Mesangial cell (primary cell): Measurements from ENCODE around the gene EIF4B. TPM values are rescaled to one million over a fixed set of nuclear protein-coding genes. Genes with fewer than 3 reads are reported as not detected.

Source experiments
- total RNA-seq: library from RNA; depleted of rRNA; stranded (reverse); fragments of >200 nt; gene quantifications from 2 replicates; pipeline ENCODE4 v1.2.3, GENCODE V29; 2015

EIF4B gene
- total RNA-seq = 286 and 397 TPM in 2 replicates

GRCh38 chr12:53005986-53006809, at the start of gene EIF4B:
Gene EIF4B, plus strand, starts transcription at chr12:53006456. Its CDS starts 28 bp downstream, at chr12:53006484.

GRCh38 chr12:53049571-53050318, 43.5 kb downstream of the EIF4B start, which contains the start of gene TNS2:
Gene TNS2, plus strand, starts transcription at chr12:53050065. Its CDS starts 121 bp downstream, at chr12:53050186.

GRCh38 chr12:53079226-53080117, 73.2 kb downstream of the EIF4B start, which contains the start of gene SPRYD3:
Gene SPRYD3, minus strand, starts transcription at chr12:53079390. Its CDS starts 57 bp downstream, at chr12:53079333.

Other genes with a start within 250 kb of the EIF4B start
- not detected in 2 replicates for gene KRT76, start 229.1 kb upstream of the EIF4B start, total RNA-seq
- not detected in 2 replicates for gene KRT3, start 210.3 kb upstream of the EIF4B start, total RNA-seq
- gene KRT4, start 192.3 kb upstream of the EIF4B start, total RNA-seq = not detected in 2 replicates
- gene KRT79, start 172.1 kb upstream of the EIF4B start, total RNA-seq = 0.16 TPM in 1 of 2 replicates, not detected in the other
- not detected in 2 replicates for gene KRT78, start 157.5 kb upstream of the EIF4B start, total RNA-seq
- 785 and 1,054 TPM in 2 replicates for gene KRT8, start 101.4 kb upstream of the EIF4B start, total RNA-seq
- 833 and 942 TPM in 2 replicates for gene KRT18, start 57.3 kb upstream of the EIF4B start, total RNA-seq
- 19.6 and 39.2 TPM in 2 replicates for gene TNS2, start 43.6 kb downstream of the EIF4B start, total RNA-seq
- gene SPRYD3, start 72.9 kb downstream of the EIF4B start, total RNA-seq = 22.7 and 24.0 TPM in 2 replicates
- gene IGFBP6, start 91.2 kb downstream of the EIF4B start, total RNA-seq = 120 and 258 TPM in 2 replicates
- not detected in 2 replicates for gene SOAT2, start 97.0 kb downstream of the EIF4B start, total RNA-seq
- gene ZNF740, start 174.3 kb downstream of the EIF4B start, total RNA-seq = 3.9 and 9.9 TPM in 2 replicates
- 1.6 and 8.7 TPM in 2 replicates for gene CSAD, start 174.5 kb downstream of the EIF4B start, total RNA-seq
- gene ITGB7, start 200.8 kb downstream of the EIF4B start, total RNA-seq = 0.89 TPM in 1 of 2 replicates, not detected in the other
- gene RARG, start 225.8 kb downstream of the EIF4B start, total RNA-seq = 9.8 and 26.1 TPM in 2 replicates